ENCODE measurements around the gene GEMIN5.

The GEMIN5 gene

DNA sequence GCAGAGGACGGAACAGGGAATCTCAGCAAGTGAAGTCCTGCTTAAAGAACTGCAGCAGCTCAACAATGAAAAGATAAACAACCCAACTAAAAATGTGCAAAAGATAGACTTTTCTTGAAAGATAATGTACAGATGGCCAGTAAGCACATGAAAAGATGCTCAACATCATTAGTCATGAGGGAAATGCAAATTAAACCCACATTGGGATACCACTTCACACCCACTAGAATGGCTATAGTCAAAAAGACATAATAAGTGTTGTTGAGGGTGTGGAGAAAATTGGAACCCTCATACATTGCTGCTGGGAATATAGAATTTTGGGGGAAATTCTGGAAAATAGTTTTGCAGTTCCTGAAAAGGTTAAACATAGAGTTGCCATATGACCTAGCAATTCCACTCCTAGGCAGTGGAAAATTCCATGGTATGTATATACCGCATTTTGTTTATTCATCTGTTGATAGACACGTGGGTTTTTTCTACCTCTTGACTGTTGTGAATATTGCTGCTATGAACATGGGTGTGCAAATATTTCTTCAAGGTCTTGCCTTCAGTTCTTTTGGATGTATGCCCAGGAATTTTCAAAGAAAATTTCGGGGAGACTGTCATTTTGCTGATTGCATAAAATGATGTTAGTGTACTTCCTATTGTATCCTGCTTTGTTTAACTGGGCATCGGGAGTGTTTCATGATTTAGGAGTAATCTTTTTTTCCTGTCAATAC is 72.4 kb downstream of the GEMIN5 start:
- Histone ChIP-seq H3K9me3 (ENCODE audit: insufficient read depth, low read length, severe bottlenecking) (no peaks in the 10 kb centered on the region), H2AFZ (ENCODE audit: low read depth, low read length) (no peak overlapping the region), H3K4me2 (ENCODE audit: insufficient read depth, low read length) (no peak overlapping the region), H3K4me3 (ENCODE audit: low read depth in 1 of 2, low read length in 2 of 2) (no peak overlapping the region), H3K9ac (ENCODE audit: low read depth, low read length) (no peak overlapping the region), H3K27me3 (ENCODE audit: insufficient read depth, low read length, poor library complexity) (no peaks in the 10 kb centered on the region), H3K4me1 (ENCODE audit: insufficient read depth, low read length) (peaks cover 15% of the 10 kb centered on the region), H3K79me2 (ENCODE audit: insufficient read depth, low read length) (peaks cover 79% of the 10 kb centered on the region), H3K27ac (ENCODE audit: low read length) (no peak overlapping the region), H3K36me3 (ENCODE audit: insufficient read depth, low read length) (peaks cover 70% of the 10 kb centered on the region), H4K20me1 (ENCODE audit: insufficient read depth, low read length) (peaks cover 43% of the 10 kb centered on the region)
- no peak for ATAC-seq (ENCODE audit: insufficient read depth, low read depth)
- no peak for TF ChIP-seq EZH2 (IDR thresholded peaks at IDR 0.05; ENCODE audit: borderline replicate concordance, low read depth, low read length, severe bottlenecking)
- TF ChIP-seq, protein P1, sequence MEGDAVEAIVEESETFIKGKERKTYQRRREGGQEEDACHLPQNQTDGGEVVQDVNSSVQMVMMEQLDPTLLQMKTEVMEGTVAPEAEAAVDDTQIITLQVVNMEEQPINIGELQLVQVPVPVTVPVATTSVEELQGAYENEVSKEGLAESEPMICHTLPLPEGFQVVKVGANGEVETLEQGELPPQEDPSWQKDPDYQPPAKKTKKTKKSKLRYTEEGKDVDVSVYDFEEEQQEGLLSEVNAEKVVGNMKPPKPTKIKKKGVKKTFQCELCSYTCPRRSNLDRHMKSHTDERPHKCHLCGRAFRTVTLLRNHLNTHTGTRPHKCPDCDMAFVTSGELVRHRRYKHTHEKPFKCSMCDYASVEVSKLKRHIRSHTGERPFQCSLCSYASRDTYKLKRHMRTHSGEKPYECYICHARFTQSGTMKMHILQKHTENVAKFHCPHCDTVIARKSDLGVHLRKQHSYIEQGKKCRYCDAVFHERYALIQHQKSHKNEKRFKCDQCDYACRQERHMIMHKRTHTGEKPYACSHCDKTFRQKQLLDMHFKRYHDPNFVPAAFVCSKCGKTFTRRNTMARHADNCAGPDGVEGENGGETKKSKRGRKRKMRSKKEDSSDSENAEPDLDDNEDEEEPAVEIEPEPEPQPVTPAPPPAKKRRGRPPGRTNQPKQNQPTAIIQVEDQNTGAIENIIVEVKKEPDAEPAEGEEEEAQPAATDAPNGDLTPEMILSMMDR (IDR thresholded peaks at IDR 0.05; ENCODE audit: borderline replicate concordance, extremely low read depth, low read length, poor library complexity, severe bottlenecking), result no peak
- no peak for DNase-seq

DNA sequence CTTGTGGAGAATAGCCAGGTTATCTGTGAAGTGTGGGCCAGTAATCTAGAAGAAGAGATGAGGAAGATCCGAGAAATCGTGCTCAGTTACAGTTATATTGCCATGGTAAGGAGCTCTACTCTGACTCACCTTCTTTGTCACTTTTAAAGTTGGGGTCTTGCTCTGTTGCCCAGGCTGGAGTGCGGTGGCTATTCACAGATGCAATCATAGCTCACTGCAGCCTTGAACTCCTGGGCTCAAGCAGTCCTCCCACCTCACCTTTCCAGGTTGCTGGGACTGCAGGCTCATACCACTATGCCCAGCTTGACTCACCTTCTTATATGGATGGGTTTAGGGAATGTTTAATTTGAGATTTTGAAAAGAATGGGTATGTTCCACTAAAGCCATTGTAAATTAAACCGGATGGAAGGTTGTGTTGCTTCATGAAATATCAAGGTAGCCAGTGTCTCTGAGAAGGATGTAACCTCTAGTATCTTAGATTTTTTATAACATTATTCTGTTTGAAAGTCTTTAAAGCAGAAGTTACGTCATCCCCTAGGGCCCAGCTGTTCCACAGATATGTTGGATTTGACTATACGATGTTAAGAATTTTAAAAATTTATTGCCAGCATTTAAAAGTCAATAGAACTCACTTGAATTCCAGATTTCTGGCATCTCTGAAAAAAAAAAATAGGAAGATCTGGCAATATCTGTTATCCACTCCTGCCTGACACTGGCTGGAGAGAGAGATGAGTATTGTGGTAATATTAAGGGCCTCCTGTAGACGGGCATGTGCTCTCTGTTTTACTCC is 74.5 kb downstream of the GEMIN5 start:
- Histone ChIP-seq H3K27me3 (ENCODE audit: insufficient read depth, low read length, poor library complexity) (no peaks in the 10 kb centered on the region), H3K36me3 (ENCODE audit: insufficient read depth, low read length) (peaks cover 52% of the 10 kb centered on the region), H4K20me1 (ENCODE audit: insufficient read depth, low read length) (peaks cover 52% of the 10 kb centered on the region), H2AFZ (ENCODE audit: low read depth, low read length) (no peak overlapping the region), H3K27ac (ENCODE audit: low read length) (no peak overlapping the region), H3K4me2 (ENCODE audit: insufficient read depth, low read length) (peak overlapping the region; percentile 18; the same call in 1 of the 2 replicates), H3K9me3 (ENCODE audit: insufficient read depth, low read length, severe bottlenecking) (no peaks in the 10 kb centered on the region), H3K79me2 (ENCODE audit: insufficient read depth, low read length) (peaks cover 90% of the 10 kb centered on the region), H3K4me3 (ENCODE audit: low read depth in 1 of 2, low read length in 2 of 2) (no peak overlapping the region), H3K9ac (ENCODE audit: low read depth, low read length) (no peak overlapping the region), H3K4me1 (ENCODE audit: insufficient read depth, low read length) (peaks cover 29% of the 10 kb centered on the region)
- DNase-seq (no peak), ATAC-seq (ENCODE audit: insufficient read depth, low read depth) (no peak)
- no peak for TF ChIP-seq EZH2 (IDR thresholded peaks at IDR 0.05; ENCODE audit: borderline replicate concordance, low read depth, low read length, severe bottlenecking)
- TF ChIP-seq, protein P1 (IDR thresholded peaks at IDR 0.05; ENCODE audit: borderline replicate concordance, extremely low read depth, low read length, poor library complexity, severe bottlenecking), result no peak

GRCh38 chr5:154862766-154863165 is 75.2 kb downstream of the GEMIN5 start:
- H3K9ac ChIP-seq (ENCODE audit: low read depth, low read length), result no peak overlapping the region
- no peak for DNase-seq
- no peaks in the 10 kb centered on the region for H3K27me3 ChIP-seq (ENCODE audit: insufficient read depth, low read length, poor library complexity)
- no peak overlapping the region for H3K4me2 ChIP-seq (ENCODE audit: insufficient read depth, low read length)
- H3K9me3 ChIP-seq (ENCODE audit: insufficient read depth, low read length, severe bottlenecking), result no peaks in the 10 kb centered on the region
- ATAC-seq (ENCODE audit: insufficient read depth, low read depth), result no peak
- peaks cover 51% of the 10 kb centered on the region for H4K20me1 ChIP-seq (ENCODE audit: insufficient read depth, low read length)
- H3K79me2 ChIP-seq (ENCODE audit: insufficient read depth, low read length), result peaks cover 89% of the 10 kb centered on the region
- peaks cover 50% of the 10 kb centered on the region for H3K36me3 ChIP-seq (ENCODE audit: insufficient read depth, low read length)
- peaks cover 29% of the 10 kb centered on the region for H3K4me1 ChIP-seq (ENCODE audit: insufficient read depth, low read length)
- H2AFZ ChIP-seq (ENCODE audit: low read depth, low read length), result no peak overlapping the region
- TF ChIP-seq, protein P1 (IDR thresholded peaks at IDR 0.05; ENCODE audit: borderline replicate concordance, extremely low read depth, low read length, poor library complexity, severe bottlenecking), result no peak
- no peak for TF ChIP-seq EZH2 (IDR thresholded peaks at IDR 0.05; ENCODE audit: borderline replicate concordance, low read depth, low read length, severe bottlenecking)
- H3K27ac ChIP-seq (ENCODE audit: low read length), result no peak overlapping the region
- no peak overlapping the region for H3K4me3 ChIP-seq (ENCODE audit: low read depth in 1 of 2, low read length in 2 of 2)

Data from DND-41 (cell line).